K562 (cell line): ENCODE measurements around the gene IL10RB. TPM values are rescaled to one million over a fixed set of nuclear protein-coding genes. Genes with fewer than 3 reads are reported as not detected.

ENCODE experiments used
- ATAC-seq: fragments of 200-7000 bp; cut with Tn5 transposase; 3 replicates; pipeline ENCODE4 v1.9.1; 2020; ENCODE audit warnings: moderate library complexity
- BruUV-seq: library from RNA; stranded (reverse); fragments of 400-500 nt; replicated peaks from 2 replicates; lab custom pipeline; 2021; lab: Mats Ljungman, UMichigan
- CTCF ChIA-PET: fragments of 300-600 bp; formaldehyde crosslinking; extraction: SDS; loops from one replicate; lab custom pipeline; 2021; ENCODE audit warnings: low intra/inter-chr PET ratio; lab: Yijun Ruan, JAX
- POLR2A ChIA-PET: fragments of 300-600, 350-650 bp; sonication (Branson Sonifier 250); formaldehyde crosslinking; extraction: SDS; loops from one replicate; lab custom pipeline; 2021; ENCODE audit warnings: antibody characterized with exemption, inconsistent platforms; lab: Yijun Ruan, JAX
- DNase-seq, 4 experiments: peaks; one replicate each; pipeline versions ENCODE4 v3.0.0 to v3.0.0-alpha.2; 2011 to 2018; ENCODE audit warnings: low spot score in 3 of 4, mixed read lengths in 3 of 4; ENCODE audit errors: extremely low read depth in 1 of 4
- FAIRE-seq: peaks from 2 replicates; lab custom pipeline; 2011; peaks lifted over from hg19 to GRCh38; lab: Jason Lieb, UNC
- H2AFZ ChIP-seq: 2 replicates; pipeline ENCODE4 v1.6.0; 2011; ENCODE audit warnings: low read depth, low read length, control low read depth, inconsistent platforms
- H3K27ac ChIP-seq: fragments of 200-600 bp; 3 replicates; pipeline ENCODE4 v1.8.0; 2011; ENCODE audit warnings: low read depth, mild to moderate bottlenecking, control low read depth, inconsistent platforms, low read length, moderate library complexity, mixed read lengths; ENCODE audit errors: extremely low read depth
- H3K27me3 ChIP-seq, 2 experiments: fragments of 300-600 bp in 1 of 2; 2 replicates in 1 of 2; 3 replicates in 1 of 2; pipeline versions ENCODE4 v1.6.0 to v1.8.0; 2011; ENCODE audit warnings: inconsistent platforms in 2 of 2, low read length in 2 of 2, mild to moderate bottlenecking in 1 of 2, mixed read lengths in 1 of 2, moderate library complexity in 1 of 2; ENCODE audit not compliant: control insufficient read depth in 2 of 2, insufficient read depth in 2 of 2
- H3K36me3 ChIP-seq: fragments of 300-600 bp; 3 replicates; pipeline ENCODE4 v1.8.0; 2011; ENCODE audit warnings: mild to moderate bottlenecking, low read length, inconsistent platforms; ENCODE audit not compliant: control insufficient read depth, insufficient read depth
- H3K4me1 ChIP-seq, 2 experiments: fragments of 200-600 bp in 1 of 2; replicated peaks in 1 of 2; 2 replicates in 1 of 2; 3 replicates in 1 of 2; pipeline versions ENCODE4 v1.5.1 to v1.8.0; 2011; ENCODE audit warnings: inconsistent platforms in 2 of 2, low read length in 2 of 2, mild to moderate bottlenecking in 1 of 2, mixed read lengths in 1 of 2, moderate library complexity in 1 of 2; ENCODE audit not compliant: control insufficient read depth in 2 of 2, insufficient read depth in 2 of 2
- H3K4me2 ChIP-seq: 2 replicates; pipeline ENCODE4 v1.6.1; 2011; ENCODE audit warnings: low read length, control low read depth, inconsistent platforms, mixed read lengths; ENCODE audit not compliant: insufficient read depth
- H3K4me3 ChIP-seq: fragments of 200-600 bp; sonication (generic), shearing (Covaris generic); 2 replicates; pipeline ENCODE4 v1.5.1; 2016; ENCODE audit warnings: control low read depth, inconsistent platforms
- H3K79me2 ChIP-seq: fragments of 200-600 bp; 3 replicates; pipeline ENCODE4 v1.8.0; 2011; ENCODE audit warnings: low read length, inconsistent platforms; ENCODE audit not compliant: control insufficient read depth, insufficient read depth
- H3K9ac ChIP-seq, 2 experiments: 2 replicates each; pipeline versions ENCODE4 v1.6.0 to v1.6.1; 2011; ENCODE audit warnings: low read depth in 2 of 2, low read length in 2 of 2, control low read depth in 1 of 2, inconsistent platforms in 1 of 2, mild to moderate bottlenecking in 1 of 2, mixed read lengths in 1 of 2; ENCODE audit not compliant: insufficient read depth in 1 of 2
- H3K9me1 ChIP-seq: one replicate; pipeline ENCODE4 v1.6.0; 2011; ENCODE audit warnings: inconsistent platforms, mild to moderate bottlenecking, low read length, moderate library complexity; ENCODE audit not compliant: control insufficient read depth, insufficient read depth
- H3K9me3 ChIP-seq: replicated peaks from 2 replicates; pipeline ENCODE4 v1.5.1; 2011; ENCODE audit warnings: low read depth, low read length, inconsistent platforms; ENCODE audit not compliant: control insufficient read depth, insufficient read depth
- H4K20me1 ChIP-seq: replicated peaks from 2 replicates; pipeline ENCODE4 v1.6.1; 2011; ENCODE audit warnings: low read length, inconsistent platforms, mixed read lengths; ENCODE audit not compliant: control insufficient read depth, insufficient read depth
- DDX20 ChIP-seq: fragments of 450-650 bp; IDR thresholded peaks from 2 replicates; pipeline ENCODE4 v1.6.1; 2016; ENCODE audit warnings: missing genetic modification characterization, low read depth, mild to moderate bottlenecking, missing compliant biosample characterization, moderate library complexity
- ERF ChIP-seq: fragments of 450-650 bp; formaldehyde crosslinking; IDR thresholded peaks from 2 replicates; pipeline ENCODE4 v1.4.0; 2020; ENCODE audit warnings: mild to moderate bottlenecking, mixed read lengths
- GTF2A2 ChIP-seq: IDR thresholded peaks from 2 replicates; pipeline ENCODE4 v1.6.1; 2016; ENCODE audit warnings: mild to moderate bottlenecking, missing genetic modification characterization, missing compliant biosample characterization
- KLF6 ChIP-seq: fragments of 250-450 bp; sonication (Bioruptor Pico); IDR thresholded peaks from 2 replicates; pipeline ENCODE4 v1.4.0; 2020; ENCODE audit warnings: mild to moderate bottlenecking, moderate library complexity, borderline replicate concordance
- SIRT6 ChIP-seq: IDR thresholded peaks from one replicate; pipeline ENCODE4 v1.6.1; 2012; ENCODE audit warnings: low read depth, mild to moderate bottlenecking, control low read depth, inconsistent platforms, low read length, moderate library complexity
- SLC30A9 ChIP-seq: fragments of 250-450 bp; sonication (Bioruptor Pico); IDR thresholded peaks from 2 replicates; pipeline ENCODE4 v1.8.0; 2022; ENCODE audit warnings: mild to moderate bottlenecking, moderate library complexity
- SREBF2 ChIP-seq: sonication (generic); formaldehyde crosslinking; IDR thresholded peaks from 2 replicates; pipeline ENCODE4 v1.4.0; 2020; ENCODE audit warnings: mild to moderate bottlenecking, missing genetic modification reagents
- SRSF9 ChIP-seq: fragments of 200-400 bp; formaldehyde crosslinking; IDR thresholded peaks from 2 replicates; pipeline ENCODE4 v1.6.1; 2017; ENCODE audit warnings: low read depth, low read length, borderline replicate concordance
- TAF1 ChIP-seq: IDR thresholded peaks from 2 replicates; pipeline ENCODE4 v1.6.1; 2011; ENCODE audit warnings: mild to moderate bottlenecking, low read length, moderate library complexity; ENCODE audit not compliant: insufficient read depth, control insufficient read depth, severe bottlenecking; ENCODE audit errors: extremely low read depth
- TBP ChIP-seq: optimal IDR thresholded peaks from 2 replicates; pipeline ENCODE3; 2011; ENCODE audit warnings: low read depth, low read length, improper control_type of control experiment
- ZNF133 ChIP-seq: fragments of 250-450 bp; sonication (Bioruptor Pico); IDR thresholded peaks from 2 replicates; pipeline ENCODE4 v1.4.0; 2020; ENCODE audit warnings: mild to moderate bottlenecking
- ZNF146 ChIP-seq: IDR thresholded peaks from one replicate; pipeline ENCODE4 v1.6.1; 2018; ENCODE audit warnings: missing compliant biosample characterization; ENCODE audit not compliant: unreplicated experiment
- ZNF707 ChIP-seq: fragments of 250-450 bp; sonication (Bioruptor Pico); conservative IDR thresholded peaks from 2 replicates; pipeline ENCODE4 v1.8.0; 2022; ENCODE audit warnings: inconsistent platforms, mild to moderate bottlenecking, moderate library complexity
- WGBS: fragments of 100-300 bp; shearing (Covaris generic); methylation state at CpG from one replicate; pipeline ENCODE4 v1.1.6; 2016; ENCODE audit warnings: low coverage, mixed read lengths; ENCODE audit not compliant: insufficient coverage; ENCODE audit errors: missing lambda C conversion rate; 5-methylcytosine and 5-hydroxymethylcytosine counted together
- in situ Hi-C: fragments of 300-500 bp; cut with MboI; formaldehyde crosslinking; loops from 4 replicates; pipeline ENCODE4 v1.15.0; 2018; ENCODE audit warnings: inconsistent platforms, mixed read lengths
- intact Hi-C: fragments of 100-400 bp; cut with micrococcal nuclease; formaldehyde crosslinking; loops from 2 replicates; pipeline ENCODE4 v1.14.2; 2022
- polyA plus RNA-seq, 8 experiments: library from polyadenylated mRNA; depleted of rRNA in 4 of 8; stranded (reverse) in 5 of 8; unstranded in 3 of 8; fragments of >200 nt; fragmentation: Nextera tagmentation in 2 of 8; fragmentation: Illumina TruSeq in 1 of 8; extraction: Ambion mirVana in 2 of 8; extraction: Trizol in 1 of 8; gene quantifications; 2 replicates each; pipeline versions ENCODE4 v1.2.1 to v1.2.3, GENCODE V29; 2011 to 2014; ENCODE audit warnings: inconsistent platforms in 1 of 8, missing spikeins in 1 of 8
- total RNA-seq, 7 experiments: library from RNA; depleted of rRNA in 6 of 7; stranded (reverse); fragments of >200 nt in 6 of 7; fragmentation: Illumina TruSeq in 2 of 7; extraction: Trizol in 2 of 7; gene quantifications; 2 replicates each; pipeline versions ENCODE4 v1.2.1 to v1.2.3, GENCODE V29; 2011 to 2021; ENCODE audit warnings: low replicate concordance in 1 of 7
- TF ChIP-seq, protein P1 (sequence below): sonication (generic); formaldehyde crosslinking; IDR thresholded peaks from 2 replicates; pipeline ENCODE4 v1.8.1; 2022; ENCODE audit warnings: missing genetic modification reagents
- TF ChIP-seq, protein P2 (sequence below): fragments of 450-650 bp; formaldehyde crosslinking; IDR thresholded peaks from 2 replicates; pipeline ENCODE4 v1.4.0; 2022; ENCODE audit warnings: mild to moderate bottlenecking, moderate library complexity

IL10RB gene
- total and polyA plus RNA-seq, 9 of the 15 experiments (the other 6 are each of a cell fraction or from before 2014, with no cell fraction given) = 10.9 to 33.8 (median 23.0) TPM

DNA sequence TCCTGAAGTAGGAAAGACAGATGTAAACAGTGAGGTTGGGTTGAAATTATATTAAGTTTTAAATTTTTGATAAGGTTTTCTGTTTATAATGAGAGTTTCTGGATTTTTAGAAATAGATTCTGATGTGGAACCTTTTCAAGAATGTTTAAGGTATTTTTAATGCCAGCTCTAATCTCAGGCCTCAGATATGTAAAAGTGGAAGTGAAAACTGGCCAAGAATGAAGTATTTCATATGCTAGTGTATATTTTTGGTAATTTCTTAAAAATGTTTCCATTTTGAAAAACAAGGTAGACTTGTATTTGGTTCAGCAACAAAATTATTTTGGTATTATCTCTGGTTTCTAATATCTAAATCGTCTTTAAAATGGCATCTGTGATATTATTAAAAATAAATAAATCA is 73.0 kb downstream of the IL10RB start:
- BruUV-seq = no TSS peak
- H3K27ac ChIP-seq = no peak overlapping the region

More for the DNA sequence above, 73.0 kb downstream of the IL10RB start:
- Histone ChIP-seq H3K9me3 (no peaks in the 10 kb centered on the region), H2AFZ (no peak overlapping the region), H3K27me3 (no peaks in the 10 kb centered on the region), H3K4me3 (no peak overlapping the region), H3K36me3 (peaks cover 46% of the 10 kb centered on the region), H3K4me2 (no peak overlapping the region), H3K79me2 (peaks cover 8% of the 10 kb centered on the region; the same call in 1 of the 3 replicates), H4K20me1 (no peaks in the 10 kb centered on the region), H3K4me1 (no peaks in the 10 kb centered on the region), H3K9me1 (no peaks in the 10 kb centered on the region), H3K9ac (no peak overlapping the region)
- intact Hi-C loops = no loop called here
- ATAC-seq (no peak), FAIRE-seq (no peak), DNase-seq (no peak)
- in situ Hi-C loops = no loop called here
- 89% methylated on average over 1 of the region's 1 CpG for WGBS
- ChIA-PET CTCF (no interaction called here), POLR2A (interaction anchor here (0.8 to 1.7 kb wide), 4 partner anchors 12 to 574 kb away, joined by 3 to 5 read pairs (median 3); no protein-coding TSS in a partner anchor)
- TF ChIP-seq SREBF2 (CRISPR knock-in tag) (no peak), ZNF707 (no peak), TAF1 (no peak), SRSF9 (no peak), ERF (CRISPR knock-in tag) (no peak), TBP (no peak), ZNF146 (no peak), KLF6 (no peak), DDX20 (tag) (no peak), SIRT6 (no peak), SLC30A9 (CRISPR knock-in tag) (no peak), ZNF133 (CRISPR knock-in tag) (no peak), GTF2A2 (tag) (no peak)
- TF ChIP-seq, protein P1, sequence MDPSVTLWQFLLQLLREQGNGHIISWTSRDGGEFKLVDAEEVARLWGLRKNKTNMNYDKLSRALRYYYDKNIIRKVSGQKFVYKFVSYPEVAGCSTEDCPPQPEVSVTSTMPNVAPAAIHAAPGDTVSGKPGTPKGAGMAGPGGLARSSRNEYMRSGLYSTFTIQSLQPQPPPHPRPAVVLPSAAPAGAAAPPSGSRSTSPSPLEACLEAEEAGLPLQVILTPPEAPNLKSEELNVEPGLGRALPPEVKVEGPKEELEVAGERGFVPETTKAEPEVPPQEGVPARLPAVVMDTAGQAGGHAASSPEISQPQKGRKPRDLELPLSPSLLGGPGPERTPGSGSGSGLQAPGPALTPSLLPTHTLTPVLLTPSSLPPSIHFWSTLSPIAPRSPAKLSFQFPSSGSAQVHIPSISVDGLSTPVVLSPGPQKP (CRISPR knock-in tag) = no peak
- TF ChIP-seq, protein P2, sequence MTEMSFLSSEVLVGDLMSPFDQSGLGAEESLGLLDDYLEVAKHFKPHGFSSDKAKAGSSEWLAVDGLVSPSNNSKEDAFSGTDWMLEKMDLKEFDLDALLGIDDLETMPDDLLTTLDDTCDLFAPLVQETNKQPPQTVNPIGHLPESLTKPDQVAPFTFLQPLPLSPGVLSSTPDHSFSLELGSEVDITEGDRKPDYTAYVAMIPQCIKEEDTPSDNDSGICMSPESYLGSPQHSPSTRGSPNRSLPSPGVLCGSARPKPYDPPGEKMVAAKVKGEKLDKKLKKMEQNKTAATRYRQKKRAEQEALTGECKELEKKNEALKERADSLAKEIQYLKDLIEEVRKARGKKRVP (CRISPR knock-in tag) = no peak
